ENCODE results near the gene SLC16A10.

The SLC16A10 gene

GRCh38 chr6:111184827-111185532, 97.7 kb downstream of the SLC16A10 start:
- no peak for TF ChIP-seq GATA2 (IDR thresholded peaks at IDR 0.05; ENCODE audit: low read depth, low read length)

- TF ChIP-seq GATA3 (IDR thresholded peaks at IDR 0.05; ENCODE audit: low read depth, low read length): no peak
- TF ChIP-seq GATA2 (IDR thresholded peaks at IDR 0.05; ENCODE audit: low read depth, low read length): no peak
Observed at GRCh38 chr6:111185954-111186353, 98.7 kb downstream of the SLC16A10 start.

DNA sequence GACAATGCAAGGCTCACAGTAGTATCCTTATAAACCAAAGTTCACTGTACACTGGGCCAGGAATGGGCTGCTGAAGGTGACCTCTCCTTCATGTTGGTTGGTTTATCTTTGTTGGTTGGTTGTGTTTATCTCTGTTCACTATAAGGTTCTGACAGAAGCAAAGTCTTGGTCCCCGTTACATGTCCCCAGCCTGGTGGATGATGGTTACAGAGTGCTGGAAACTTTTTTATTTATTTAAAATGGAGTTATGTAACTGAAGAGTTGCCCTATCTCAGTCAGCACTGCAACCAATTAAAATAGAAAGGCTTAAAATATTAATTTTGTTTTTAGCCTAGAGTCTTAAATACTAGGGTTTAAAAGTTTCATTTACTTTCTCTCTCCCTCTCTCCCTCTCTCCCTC, 100.6 kb downstream of the SLC16A10 start:
- TF ChIP-seq GATA3 (IDR thresholded peaks at IDR 0.05; ENCODE audit: low read depth, low read length): no peak
- no peak for TF ChIP-seq GATA2 (IDR thresholded peaks at IDR 0.05; ENCODE audit: low read depth, low read length)

DNA sequence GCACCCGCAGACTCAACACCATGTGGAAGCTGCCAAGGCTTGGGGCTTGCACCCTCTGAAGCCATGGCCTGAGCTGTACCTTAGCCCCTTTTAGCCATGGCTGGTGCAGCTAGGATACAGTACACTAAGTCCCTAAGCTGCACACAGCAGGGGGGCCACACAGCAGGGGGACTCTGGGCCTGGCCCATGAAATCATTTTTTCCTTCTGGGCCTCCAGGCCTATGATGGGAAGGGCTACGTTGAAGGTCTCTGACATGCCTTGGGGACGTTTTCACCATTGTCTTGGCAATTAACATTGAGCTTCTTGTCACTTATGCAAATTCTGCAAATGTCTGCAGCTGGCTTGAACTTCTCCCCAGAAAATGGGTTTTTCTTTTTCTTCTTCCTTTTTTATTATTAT, 103.3 kb downstream of the SLC16A10 start:
- no peak for TF ChIP-seq GATA2 (IDR thresholded peaks at IDR 0.05; ENCODE audit: low read depth, low read length)
- no peak for TF ChIP-seq GATA3 (IDR thresholded peaks at IDR 0.05; ENCODE audit: low read depth, low read length)

- TF ChIP-seq GATA3 (IDR thresholded peaks at IDR 0.05; ENCODE audit: low read depth, low read length): no peak
- TF ChIP-seq GATA2 (IDR thresholded peaks at IDR 0.05; ENCODE audit: low read depth, low read length): no peak
Observed at GRCh38 chr6:111192911-111193555, 105.7 kb downstream of the SLC16A10 start.

- TF ChIP-seq GATA3 (IDR thresholded peaks at IDR 0.05; ENCODE audit: low read depth, low read length): no peak
- no peak for TF ChIP-seq GATA2 (IDR thresholded peaks at IDR 0.05; ENCODE audit: low read depth, low read length)
Observed at GRCh38 chr6:111195656-111196055, 108.4 kb downstream of the SLC16A10 start.

DNA sequence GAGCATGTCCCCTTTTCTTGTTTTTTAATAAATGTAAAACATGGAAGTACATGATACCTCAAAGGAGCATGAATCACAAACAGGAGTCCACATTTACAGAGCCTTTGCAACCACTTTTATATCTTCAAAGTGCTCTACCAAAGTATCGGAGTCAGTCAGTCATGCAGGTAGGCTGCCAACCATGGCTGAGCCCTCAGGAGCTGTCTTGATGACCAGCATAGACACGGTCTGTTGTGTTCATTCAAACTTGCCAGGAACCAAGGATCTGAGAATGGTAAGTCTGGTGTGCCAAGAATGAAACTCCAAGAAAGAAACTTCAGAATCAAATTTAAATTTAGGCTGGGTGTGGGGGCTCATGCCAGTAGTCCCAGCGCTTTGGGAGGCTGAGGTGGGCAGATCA, 111.5 kb downstream of the SLC16A10 start:
- TF ChIP-seq GATA2 (IDR thresholded peaks at IDR 0.05; ENCODE audit: low read depth, low read length) (no peak), GATA3 (IDR thresholded peaks at IDR 0.05; ENCODE audit: low read depth, low read length) (no peak)

- TF ChIP-seq GATA3 (IDR thresholded peaks at IDR 0.05; ENCODE audit: low read depth, low read length) (no peak), GATA2 (IDR thresholded peaks at IDR 0.05; ENCODE audit: low read depth, low read length) (no peak)
Observed at GRCh38 chr6:111199935-111200334, 112.6 kb downstream of the SLC16A10 start.

DNA sequence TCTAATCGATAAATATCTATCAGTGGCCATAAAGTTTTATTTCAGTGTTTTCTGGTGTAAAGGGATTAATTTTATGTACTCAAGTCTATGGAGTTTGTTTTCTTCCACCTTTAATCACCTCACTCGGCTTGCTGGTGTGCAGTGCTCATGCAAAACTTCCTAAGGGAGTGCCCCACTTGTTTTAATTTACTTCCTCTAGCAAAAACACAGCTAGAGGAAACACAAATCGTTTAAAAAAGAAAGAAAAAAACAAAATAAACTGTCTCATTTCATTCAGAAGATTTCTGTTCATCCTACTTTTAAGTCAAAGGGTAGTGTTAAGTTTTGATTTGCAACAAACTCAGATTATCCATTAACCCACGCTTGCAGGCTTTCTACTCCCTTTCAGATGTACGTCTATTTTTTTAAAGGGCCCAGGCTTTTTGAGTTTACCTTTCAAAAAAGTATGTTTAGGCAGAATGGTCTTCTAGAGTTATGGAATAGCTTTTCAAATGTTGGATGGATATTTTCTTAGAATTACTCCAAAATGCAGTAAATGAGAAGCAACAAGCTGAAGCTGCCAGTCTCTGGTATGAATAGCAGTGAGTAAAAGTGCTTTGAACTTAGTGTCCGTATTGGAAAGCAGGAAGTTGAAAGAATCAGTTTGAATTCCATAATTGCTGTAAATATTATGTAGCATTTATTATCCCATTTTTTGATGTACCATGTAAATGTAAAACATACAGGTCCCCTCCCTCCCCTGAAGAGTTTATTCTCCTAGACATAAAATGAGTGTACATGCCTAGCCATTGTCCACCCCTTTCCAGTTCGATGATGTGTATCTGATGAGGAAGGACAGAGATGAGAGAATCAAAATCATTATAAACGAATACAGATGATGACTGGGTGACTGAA, 113.3 kb downstream of the SLC16A10 start:
- TF ChIP-seq GATA2 (IDR thresholded peaks at IDR 0.05; ENCODE audit: low read depth, low read length) (no peak), GATA3 (IDR thresholded peaks at IDR 0.05; ENCODE audit: low read depth, low read length) (no peak)

- TF ChIP-seq GATA2 (IDR thresholded peaks at IDR 0.05; ENCODE audit: low read depth, low read length) (peak; percentile 34; the same call in 1 of the 2 replicates), GATA3 (IDR thresholded peaks at IDR 0.05; ENCODE audit: low read depth, low read length) (no peak)
Observed at GRCh38 chr6:111201244-111201554, 113.9 kb downstream of the SLC16A10 start.

- TF ChIP-seq GATA2 (IDR thresholded peaks at IDR 0.05; ENCODE audit: low read depth, low read length) (no peak), GATA3 (IDR thresholded peaks at IDR 0.05; ENCODE audit: low read depth, low read length) (no peak)
Observed at GRCh38 chr6:111201764-111202163, 114.5 kb downstream of the SLC16A10 start.

DNA sequence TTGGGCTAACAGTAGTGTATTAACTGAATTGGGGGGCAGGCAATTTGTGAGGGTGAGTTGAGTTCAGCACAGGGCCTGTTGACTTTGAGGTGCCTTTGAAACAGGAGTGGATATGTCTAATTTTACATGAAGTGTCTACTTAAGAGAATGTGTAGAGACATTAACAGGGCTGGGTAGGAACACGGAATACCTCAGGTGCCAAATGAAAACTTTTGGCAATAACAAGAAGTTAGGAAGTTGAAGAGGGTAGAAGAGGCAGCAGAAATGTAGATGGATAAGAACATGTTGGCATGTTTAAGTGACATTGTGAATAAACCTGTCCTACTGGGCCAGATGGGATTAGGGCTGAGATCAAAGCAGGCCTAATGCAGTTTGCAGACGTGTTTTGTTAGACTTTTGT, 117.0 kb downstream of the SLC16A10 start:
- TF ChIP-seq GATA3 (IDR thresholded peaks at IDR 0.05; ENCODE audit: low read depth, low read length): no peak
- no peak for TF ChIP-seq GATA2 (IDR thresholded peaks at IDR 0.05; ENCODE audit: low read depth, low read length)

GRCh38 chr6:111204881-111205280, 117.6 kb downstream of the SLC16A10 start:
- TF ChIP-seq GATA3 (IDR thresholded peaks at IDR 0.05; ENCODE audit: low read depth, low read length) (no peak), GATA2 (IDR thresholded peaks at IDR 0.05; ENCODE audit: low read depth, low read length) (no peak)

GRCh38 chr6:111205502-111205901, 118.2 kb downstream of the SLC16A10 start:
- no peak for TF ChIP-seq GATA3 (IDR thresholded peaks at IDR 0.05; ENCODE audit: low read depth, low read length)
- no peak for TF ChIP-seq GATA2 (IDR thresholded peaks at IDR 0.05; ENCODE audit: low read depth, low read length)
